Spleen (tissue), 7 donors: Measurements from ENCODE around the gene MAMSTR.

Source experiments
- CTCF ChIP-seq, 11 experiments: fragments of 200-600 bp in 7 of 11; fragments of 450-650 bp in 4 of 11; sonication (generic) in 4 of 11; IDR thresholded peaks in 8 of 11; conservative IDR thresholded peaks in 3 of 11; 1 replicate in 7 of 11; 2 replicates in 4 of 11; pipeline versions ENCODE4 v1.4.0 to v1.8.0; 2016 to 2021; ENCODE audit warnings: antibody characterized with exemption in 11 of 11, inconsistent platforms in 4 of 11, mild to moderate bottlenecking in 1 of 11
- POLR2A ChIP-seq, 3 donors: fragments of 450-650 bp; IDR thresholded peaks; one replicate each; pipeline ENCODE4 v1.5.1; 2017; ENCODE audit warnings: antibody characterized with exemption in 3 of 3, mild to moderate bottlenecking in 1 of 3
- donor health status: DM: no; HTN: no; CAD: no; lungs with moderate emphysema.
- donor health status: DM: no; HTN: no; CAD: no.
- donor health status: DM: no; HTN: no; CAD: no.

GRCh38 chr19:48695743-48696352, 23.7 kb downstream of the MAMSTR start, which contains the start of gene FUT2:
- TF ChIP-seq POLR2A (IDR thresholded peaks at IDR 0.05), result no peak
- TF ChIP-seq CTCF (IDR thresholded peaks at IDR 0.05 in 8 of 11, conservative IDR thresholded peaks at IDR 0.05 in 3 of 11), result no peak
